Right atrium auricular region (tissue), 2 donors: ENCODE results near the gene DOC2B. TPM values are rescaled to one million over a fixed set of nuclear protein-coding genes. Genes with fewer than 3 reads are reported as not detected.

ENCODE experiments used
- DNase-seq: peaks from one replicate; pipeline ENCODE4 v3.0.0-alpha.2; 2019; ENCODE audit warnings: low spot score
- H3K27ac ChIP-seq, 2 donors: fragments of 200-600 bp; sonication (generic); 1 replicate in 1 of 2; 2 replicates in 1 of 2; pipeline ENCODE4 v1.5.1; 2016 to 2019
- H3K27me3 ChIP-seq, 2 donors: fragments of 200-600 bp; sonication (generic); one replicate each; pipeline versions ENCODE4 v1.5.1 to v1.6.0; 2017 to 2019
- H3K36me3 ChIP-seq: fragments of 200-600 bp; sonication (generic); one replicate; pipeline ENCODE4 v1.5.1; 2016
- H3K4me1 ChIP-seq, 2 donors: fragments of 200-600 bp; sonication (generic); one replicate each; pipeline versions ENCODE4 v1.5.1 to v1.6.0; 2017 to 2019
- H3K4me3 ChIP-seq, 2 donors: fragments of 200-600 bp; sonication (generic); 1 replicate in 1 of 2; 2 replicates in 1 of 2; pipeline ENCODE4 v1.5.1; 2017 to 2019; ENCODE audit warnings: mild to moderate bottlenecking in 1 of 2, moderate library complexity in 1 of 2
- H3K9me3 ChIP-seq, 2 donors: fragments of 200-600 bp; sonication (generic); one replicate each; pipeline ENCODE4 v1.5.1; 2019
- total RNA-seq, 2 donors: library from RNA; depleted of rRNA; stranded (reverse); fragments of >200 nt; gene quantifications; one replicate each; pipeline ENCODE4 v1.1.0, GENCODE V29; 2016
- TF ChIP-seq, protein P1 (sequence below), 2 donors: fragments of 200-600 bp; sonication (generic); IDR thresholded peaks; one replicate each; pipeline ENCODE4 v1.5.1; 2019; ENCODE audit warnings: antibody characterized with exemption in 2 of 2

DOC2B gene
- total RNA-seq, 2 donors from 2014 or later = 2.4 to 2.6 TPM

- TF ChIP-seq, protein P1, sequence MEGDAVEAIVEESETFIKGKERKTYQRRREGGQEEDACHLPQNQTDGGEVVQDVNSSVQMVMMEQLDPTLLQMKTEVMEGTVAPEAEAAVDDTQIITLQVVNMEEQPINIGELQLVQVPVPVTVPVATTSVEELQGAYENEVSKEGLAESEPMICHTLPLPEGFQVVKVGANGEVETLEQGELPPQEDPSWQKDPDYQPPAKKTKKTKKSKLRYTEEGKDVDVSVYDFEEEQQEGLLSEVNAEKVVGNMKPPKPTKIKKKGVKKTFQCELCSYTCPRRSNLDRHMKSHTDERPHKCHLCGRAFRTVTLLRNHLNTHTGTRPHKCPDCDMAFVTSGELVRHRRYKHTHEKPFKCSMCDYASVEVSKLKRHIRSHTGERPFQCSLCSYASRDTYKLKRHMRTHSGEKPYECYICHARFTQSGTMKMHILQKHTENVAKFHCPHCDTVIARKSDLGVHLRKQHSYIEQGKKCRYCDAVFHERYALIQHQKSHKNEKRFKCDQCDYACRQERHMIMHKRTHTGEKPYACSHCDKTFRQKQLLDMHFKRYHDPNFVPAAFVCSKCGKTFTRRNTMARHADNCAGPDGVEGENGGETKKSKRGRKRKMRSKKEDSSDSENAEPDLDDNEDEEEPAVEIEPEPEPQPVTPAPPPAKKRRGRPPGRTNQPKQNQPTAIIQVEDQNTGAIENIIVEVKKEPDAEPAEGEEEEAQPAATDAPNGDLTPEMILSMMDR (IDR thresholded peaks at IDR 0.05) = no peak
- no peak for DNase-seq
Measured at GRCh38 chr17:193841-194806, 12.7 kb upstream of the DOC2B start.

DNA sequence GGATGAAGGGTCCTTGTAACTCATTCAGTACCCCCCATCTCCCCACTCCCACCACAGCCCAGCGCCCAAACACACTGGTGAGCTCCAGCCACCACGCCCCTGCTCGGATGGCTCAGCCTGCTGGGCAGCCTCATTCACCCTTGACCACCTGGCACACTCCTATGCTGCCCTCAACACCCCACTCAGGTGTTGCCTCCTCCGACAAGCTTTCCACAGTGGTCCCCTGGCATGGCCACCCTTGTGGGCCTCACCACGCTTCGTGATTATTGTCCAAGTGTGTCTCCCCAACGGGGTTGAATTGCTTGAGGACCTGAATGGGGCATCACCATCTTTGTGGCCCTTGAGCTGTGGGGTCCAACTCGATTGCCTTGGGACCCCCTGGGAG, 12.0 kb upstream of the DOC2B start:
- TF ChIP-seq, protein P1 (IDR thresholded peaks at IDR 0.05) = no peak
- H3K4me1 ChIP-seq = no peaks in the 10 kb centered on the region
- H3K4me3 ChIP-seq = no peak overlapping the region
- no peaks in the 10 kb centered on the region for H3K27me3 ChIP-seq
- no peak overlapping the region for H3K27ac ChIP-seq
- H3K9me3 ChIP-seq = no peaks in the 10 kb centered on the region
- no peaks in the 10 kb centered on the region for H3K36me3 ChIP-seq
- no peak for DNase-seq

More at GRCh38 chr17:193841-194806, 12.7 kb upstream of the DOC2B start:
- no peaks in the 10 kb centered on the region for H3K27me3 ChIP-seq
- H3K27ac ChIP-seq = no peak overlapping the region
- H3K4me1 ChIP-seq = peaks cover 0 to 7% of the 10 kb centered on the region in 2 donors
- H3K9me3 ChIP-seq = no peaks in the 10 kb centered on the region
- no peak overlapping the region for H3K4me3 ChIP-seq
- H3K36me3 ChIP-seq = no peaks in the 10 kb centered on the region

- H3K9me3 ChIP-seq = no peaks in the 10 kb centered on the region
- H3K4me3 ChIP-seq = no peak overlapping the region
- no peaks in the 10 kb centered on the region for H3K36me3 ChIP-seq
- no peak overlapping the region for H3K27ac ChIP-seq
- no peaks in the 10 kb centered on the region for H3K27me3 ChIP-seq
- H3K4me1 ChIP-seq = no peaks in the 10 kb centered on the region
- TF ChIP-seq, protein P1 (IDR thresholded peaks at IDR 0.05) = no peak
- no peak for DNase-seq
Measured at GRCh38 chr17:192666-193425, 11.4 kb upstream of the DOC2B start.

- H3K4me1 ChIP-seq = no peaks in the 10 kb centered on the region
- no peaks in the 10 kb centered on the region for H3K9me3 ChIP-seq
- no peak for DNase-seq
- H3K27me3 ChIP-seq = no peaks in the 10 kb centered on the region
- H3K4me3 ChIP-seq = no peak overlapping the region
- TF ChIP-seq, protein P1 (IDR thresholded peaks at IDR 0.05) = no peak
- H3K27ac ChIP-seq = no peak overlapping the region
- H3K36me3 ChIP-seq = no peaks in the 10 kb centered on the region
Measured at GRCh38 chr17:189444-189843, 8.0 kb upstream of the DOC2B start.

GRCh38 chr17:187130-187529, 5.7 kb upstream of the DOC2B start:
- no peaks in the 10 kb centered on the region for H3K9me3 ChIP-seq
- H3K27ac ChIP-seq = no peak overlapping the region
- no peaks in the 10 kb centered on the region for H3K36me3 ChIP-seq
- no peak overlapping the region for H3K4me3 ChIP-seq
- TF ChIP-seq, protein P1 (IDR thresholded peaks at IDR 0.05) = no peak
- H3K27me3 ChIP-seq = no peaks in the 10 kb centered on the region
- no peak for DNase-seq
- H3K4me1 ChIP-seq = peaks cover 0 to 6% of the 10 kb centered on the region in 2 donors
